Gastrocnemius medialis (tissue), 4 donors: ENCODE results near the gene EPM2A. TPM values are rescaled to one million over a fixed set of nuclear protein-coding genes. Genes with fewer than 3 reads are reported as not detected.

Experiments
- ATAC-seq, 2 donors: fragments of 150-250 bp; one replicate each; pipeline ENCODE4 v1.9.1; 2016
- DNase-seq, 2 donors: peaks; one replicate each; pipeline ENCODE4 v3.0.0-alpha.2; 2019
- H3K27ac ChIP-seq, 4 donors: fragments of 200-600 bp; sonication (generic); 1 replicate in 1 of 4; 2 replicates in 3 of 4; pipeline ENCODE4 v1.5.1; 2016 to 2018; ENCODE audit warnings: mild to moderate bottlenecking in 2 of 4, moderate library complexity in 1 of 4
- H3K27me3 ChIP-seq, 3 donors: fragments of 200-600 bp; sonication (generic) in 2 of 3; 1 replicate in 1 of 3; 2 replicates in 2 of 3; pipeline versions ENCODE4 v1.5.1 to v1.6.0; 2016 to 2019; ENCODE audit warnings: mild to moderate bottlenecking in 1 of 3, moderate library complexity in 1 of 3
- H3K36me3 ChIP-seq, 2 donors: fragments of 200-600 bp; sonication (generic) in 1 of 2; one replicate each; pipeline ENCODE4 v1.5.1; 2017 to 2018
- H3K4me1 ChIP-seq, 2 donors: fragments of 200-600 bp; sonication (generic) in 1 of 2; one replicate each; pipeline ENCODE4 v1.5.1; 2016 to 2017; ENCODE audit warnings: mild to moderate bottlenecking in 2 of 2
- H3K4me3 ChIP-seq, 4 donors: fragments of 200-600 bp; sonication (generic) in 3 of 4; 1 replicate in 1 of 4; 2 replicates in 3 of 4; pipeline ENCODE4 v1.5.1; 2016 to 2019; ENCODE audit warnings: mild to moderate bottlenecking in 2 of 4
- H3K9me3 ChIP-seq, 3 donors: fragments of 200-600 bp; sonication (generic) in 2 of 3; 1 replicate in 1 of 3; 2 replicates in 2 of 3; pipeline ENCODE4 v1.5.1; 2016 to 2019
- POLR2A ChIP-seq, 2 donors: fragments of 450-650 bp; IDR thresholded peaks; one replicate each; pipeline ENCODE4 v1.6.1; 2017; ENCODE audit warnings: antibody characterized with exemption in 2 of 2, mild to moderate bottlenecking in 2 of 2, moderate library complexity in 2 of 2
- in situ Hi-C, 4 donors: fragments of 200-750 bp; cut with MboI; loops; one replicate each; pipeline versions ENCODE4 v1.15.0 to v1.8.0; 2017; ENCODE audit warnings: low sequenced_read_pairs in 4 of 4
- intact Hi-C: fragments of 100-400 bp; cut with DNase I; formaldehyde crosslinking; loops from one replicate; pipeline ENCODE4 v1.15.1; 2023; ENCODE audit warnings: low total_unique reads
- total RNA-seq, 4 donors: library from RNA; depleted of rRNA; stranded (reverse); fragments of >200 nt; gene quantifications; one replicate each; pipeline versions ENCODE4 v1.1.0 to v1.2.3, GENCODE V29; 2016
- TF ChIP-seq, protein P1 (sequence below), 5 experiments: fragments of 450-650 bp in 3 of 5; fragments of 200-600 bp in 2 of 5; sonication (generic) in 2 of 5; IDR thresholded peaks in 4 of 5; conservative IDR thresholded peaks in 1 of 5; 1 replicate in 4 of 5; 2 replicates in 1 of 5; pipeline ENCODE4 v1.5.1; 2016 to 2019; ENCODE audit warnings: antibody characterized with exemption in 5 of 5, mild to moderate bottlenecking in 3 of 5, moderate library complexity in 3 of 5

The EPM2A gene
- total RNA-seq, 4 donors from 2014 or later = 51.9 to 100.0 (median 68.2) TPM

DNA sequence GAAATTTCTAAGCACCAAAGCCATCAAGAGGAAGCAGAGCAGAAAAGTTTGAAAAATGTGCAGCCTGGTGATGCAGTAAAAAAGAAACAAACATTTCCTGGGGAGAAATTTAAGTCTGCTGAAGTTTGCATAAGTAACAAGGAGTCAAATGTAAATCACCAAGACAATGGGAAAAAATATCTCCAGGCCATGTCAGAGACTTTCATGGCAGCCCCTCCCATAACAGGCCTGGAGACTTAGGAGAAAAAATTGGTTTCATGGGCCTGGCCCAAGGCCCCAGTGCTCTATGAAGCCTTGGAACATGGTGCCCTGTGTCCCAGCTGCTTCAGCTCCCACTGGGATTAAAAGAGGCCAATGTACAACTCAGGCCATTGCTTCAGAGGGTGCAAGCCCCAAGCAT is 30.1 kb upstream of the EPM2A start:
- in situ Hi-C loops = no loop called here
- DNase-seq (no peak), ATAC-seq (no peak)
- Histone ChIP-seq H3K36me3 (no peaks in the 10 kb centered on the region), H3K27ac (no peak overlapping the region), H3K27me3 (no peaks in the 10 kb centered on the region), H3K4me3 (no peak overlapping the region), H3K4me1 (no peaks in the 10 kb centered on the region), H3K9me3 (no peaks in the 10 kb centered on the region)
- no peak for TF ChIP-seq POLR2A (IDR thresholded peaks at IDR 0.05)
- TF ChIP-seq, protein P1, sequence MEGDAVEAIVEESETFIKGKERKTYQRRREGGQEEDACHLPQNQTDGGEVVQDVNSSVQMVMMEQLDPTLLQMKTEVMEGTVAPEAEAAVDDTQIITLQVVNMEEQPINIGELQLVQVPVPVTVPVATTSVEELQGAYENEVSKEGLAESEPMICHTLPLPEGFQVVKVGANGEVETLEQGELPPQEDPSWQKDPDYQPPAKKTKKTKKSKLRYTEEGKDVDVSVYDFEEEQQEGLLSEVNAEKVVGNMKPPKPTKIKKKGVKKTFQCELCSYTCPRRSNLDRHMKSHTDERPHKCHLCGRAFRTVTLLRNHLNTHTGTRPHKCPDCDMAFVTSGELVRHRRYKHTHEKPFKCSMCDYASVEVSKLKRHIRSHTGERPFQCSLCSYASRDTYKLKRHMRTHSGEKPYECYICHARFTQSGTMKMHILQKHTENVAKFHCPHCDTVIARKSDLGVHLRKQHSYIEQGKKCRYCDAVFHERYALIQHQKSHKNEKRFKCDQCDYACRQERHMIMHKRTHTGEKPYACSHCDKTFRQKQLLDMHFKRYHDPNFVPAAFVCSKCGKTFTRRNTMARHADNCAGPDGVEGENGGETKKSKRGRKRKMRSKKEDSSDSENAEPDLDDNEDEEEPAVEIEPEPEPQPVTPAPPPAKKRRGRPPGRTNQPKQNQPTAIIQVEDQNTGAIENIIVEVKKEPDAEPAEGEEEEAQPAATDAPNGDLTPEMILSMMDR (IDR thresholded peaks at IDR 0.05 in 4 of 5, conservative IDR thresholded peaks at IDR 0.05 in 1 of 5) = no peak
- intact Hi-C loops = loop anchor here (10.0 kb wide), 1 partner anchor 119 kb away; no protein-coding TSS in a partner anchor

DNA sequence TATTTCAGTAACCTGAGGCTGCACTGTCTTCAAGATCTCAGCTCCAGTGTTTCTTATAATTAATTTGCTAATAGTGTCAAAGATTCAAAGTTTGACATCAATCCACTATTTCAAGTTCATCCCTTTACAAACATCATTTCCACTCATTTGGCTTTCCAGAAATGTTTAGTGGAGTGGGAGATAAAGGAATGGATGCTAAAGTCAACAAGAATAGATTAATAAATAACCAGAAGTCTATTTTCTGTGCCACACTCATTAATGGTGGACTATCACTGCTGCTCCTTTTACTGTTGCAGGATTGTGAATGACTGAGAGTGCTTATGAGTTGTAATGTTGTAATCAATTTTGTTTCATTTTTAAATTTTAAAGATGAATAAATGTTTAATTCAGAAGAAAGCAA is 28.4 kb upstream of the EPM2A start:
- intact Hi-C loops (loop anchor here (10.0 kb wide), 1 partner anchor 121 kb away; no protein-coding TSS in a partner anchor), in situ Hi-C loops (no loop called here)
- no peak for TF ChIP-seq POLR2A (IDR thresholded peaks at IDR 0.05)
- TF ChIP-seq, protein P1 (IDR thresholded peaks at IDR 0.05 in 4 of 5, conservative IDR thresholded peaks at IDR 0.05 in 1 of 5) = no peak
- H3K27ac ChIP-seq = no peak overlapping the region
- ATAC-seq (no peak), DNase-seq (no peak)
- H3K4me1 ChIP-seq = no peaks in the 10 kb centered on the region
- no peaks in the 10 kb centered on the region for H3K27me3 ChIP-seq
- no peaks in the 10 kb centered on the region for H3K36me3 ChIP-seq
- no peaks in the 10 kb centered on the region for H3K9me3 ChIP-seq
- no peak overlapping the region for H3K4me3 ChIP-seq

DNA sequence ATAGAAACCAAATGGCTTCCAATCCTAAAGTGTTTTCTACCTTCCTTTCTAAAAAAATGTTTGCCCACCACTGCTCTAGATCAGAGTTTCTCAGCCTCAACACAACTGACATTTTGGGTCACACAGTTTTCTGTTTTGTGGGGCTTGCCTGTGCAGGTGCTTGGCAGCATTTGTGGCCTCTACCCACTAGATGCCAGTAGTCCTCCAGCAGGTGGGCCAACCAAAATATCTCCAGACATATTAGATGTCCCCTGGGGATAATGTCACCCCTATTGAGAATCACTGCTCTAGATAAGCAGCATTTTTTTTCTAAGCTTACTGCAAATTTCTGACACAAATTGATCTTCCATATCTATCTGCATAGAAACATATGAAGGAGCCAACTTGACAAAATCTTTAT is 26.3 kb upstream of the EPM2A start:
- H3K9me3 ChIP-seq = no peaks in the 10 kb centered on the region
- H3K36me3 ChIP-seq = no peaks in the 10 kb centered on the region
- ATAC-seq = no peak
- H3K4me1 ChIP-seq = no peaks in the 10 kb centered on the region
- H3K27ac ChIP-seq = no peak overlapping the region
- DNase-seq = no peak
- no peak overlapping the region for H3K4me3 ChIP-seq
- in situ Hi-C loops (no loop called here), intact Hi-C loops (loop anchor here (10.0 kb wide), 1 partner anchor 123 kb away; no protein-coding TSS in a partner anchor)
- TF ChIP-seq, protein P1 (IDR thresholded peaks at IDR 0.05 in 4 of 5, conservative IDR thresholded peaks at IDR 0.05 in 1 of 5) = peak in 2 of 5 experiments; percentile 16 to 33
- no peak for TF ChIP-seq POLR2A (IDR thresholded peaks at IDR 0.05)
- H3K27me3 ChIP-seq = no peaks in the 10 kb centered on the region

DNA sequence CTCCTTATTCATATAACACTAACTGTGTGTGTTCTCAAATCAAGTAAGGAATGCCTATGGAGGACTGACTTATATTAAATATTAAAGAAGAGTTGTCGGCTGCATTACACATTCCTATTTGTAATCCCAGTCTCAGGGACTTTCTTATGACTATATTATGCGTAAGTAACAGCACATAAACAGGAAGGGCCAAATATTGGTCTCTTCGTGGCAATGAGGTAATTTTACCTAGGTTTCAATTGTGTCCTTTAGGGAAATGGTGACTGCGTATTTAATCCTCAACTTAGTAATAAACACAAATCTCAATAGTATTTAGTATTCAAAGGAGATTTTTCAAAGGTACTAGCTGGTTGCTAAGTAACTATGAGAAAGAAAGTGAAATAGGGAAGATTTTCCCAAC is 22.8 kb upstream of the EPM2A start:
- Histone ChIP-seq H3K9me3 (no peaks in the 10 kb centered on the region), H3K36me3 (no peaks in the 10 kb centered on the region), H3K27me3 (no peaks in the 10 kb centered on the region), H3K4me3 (no peak overlapping the region), H3K27ac (no peak overlapping the region), H3K4me1 (no peaks in the 10 kb centered on the region)
- intact Hi-C loops (no loop called here), in situ Hi-C loops (no loop called here)
- DNase-seq (no peak), ATAC-seq (no peak)
- no peak for TF ChIP-seq POLR2A (IDR thresholded peaks at IDR 0.05)
- TF ChIP-seq, protein P1 (IDR thresholded peaks at IDR 0.05 in 4 of 5, conservative IDR thresholded peaks at IDR 0.05 in 1 of 5) = no peak

DNA sequence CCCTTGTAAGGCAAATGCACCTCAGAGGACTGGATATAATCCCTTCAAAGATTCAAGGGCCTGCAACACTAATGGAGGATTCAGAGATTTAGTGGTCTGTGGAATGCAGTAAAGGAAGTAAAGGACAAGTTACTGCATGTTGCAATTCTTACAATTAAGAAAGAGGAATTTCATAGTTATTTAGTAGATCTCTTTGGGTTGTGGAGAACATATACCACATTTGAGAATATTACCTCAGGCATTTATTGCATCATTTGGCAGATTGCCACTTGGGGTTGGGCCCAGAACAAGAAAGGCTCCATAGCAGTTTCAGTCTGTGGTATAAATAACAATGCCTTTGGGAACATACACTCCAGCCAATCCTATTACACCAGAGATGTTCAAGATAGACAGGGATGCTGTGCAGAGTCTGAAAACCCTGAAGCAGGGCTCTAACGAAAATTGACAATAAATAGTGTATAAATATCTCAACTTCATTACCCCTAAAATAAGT is 20.9 kb upstream of the EPM2A start:
- peak; percentile 36 to 62 for ATAC-seq

More for the DNA sequence above, 20.9 kb upstream of the EPM2A start:
- H3K27ac ChIP-seq = no peak overlapping the region
- no peaks in the 10 kb centered on the region for H3K36me3 ChIP-seq
- H3K9me3 ChIP-seq = no peaks in the 10 kb centered on the region
- H3K4me3 ChIP-seq = no peak overlapping the region
- intact Hi-C loops (no loop called here), in situ Hi-C loops (no loop called here)
- no peaks in the 10 kb centered on the region for H3K27me3 ChIP-seq
- TF ChIP-seq POLR2A (IDR thresholded peaks at IDR 0.05) = no peak
- TF ChIP-seq, protein P1 (IDR thresholded peaks at IDR 0.05 in 4 of 5, conservative IDR thresholded peaks at IDR 0.05 in 1 of 5) = no peak
- H3K4me1 ChIP-seq = no peaks in the 10 kb centered on the region
- DNase-seq = peak in 1 of 2 donors; percentile 50
